GM23338 (cell line): ENCODE results near the gene PGAP1. TPM values are rescaled to one million over a fixed set of nuclear protein-coding genes. Genes with fewer than 3 reads are reported as not detected.

Source experiments
- ATAC-seq: fragments of 200-7000 bp; cut with Tn5 transposase; 3 replicates; pipeline ENCODE4 v1.9.1; 2020
- DNase-seq: peaks from one replicate; pipeline ENCODE4 v3.0.0-alpha.2; 2015; ENCODE audit warnings: low spot score
- H2AFZ ChIP-seq: fragments of 200-600 bp; sonication (generic); 2 replicates; pipeline ENCODE4 v1.8.0; 2016; ENCODE audit warnings: antibody characterized with exemption, mild to moderate bottlenecking, moderate library complexity
- H3F3A ChIP-seq: fragments of 200-600 bp; sonication (generic); replicated peaks from 2 replicates; pipeline ENCODE4 v1.8.0; 2017; ENCODE audit warnings: antibody characterized with exemption, mixed run types, low read depth
- H3K27ac ChIP-seq: fragments of 200-600 bp; sonication (generic); 2 replicates; pipeline ENCODE4 v1.6.1; 2016; ENCODE audit warnings: low read depth
- H3K27me3 ChIP-seq: fragments of 200-600 bp; sonication (generic); 2 replicates; pipeline ENCODE4 v1.8.0; 2016; ENCODE audit warnings: mild to moderate bottlenecking, mixed run types, moderate library complexity; ENCODE audit not compliant: insufficient read depth
- H3K36me3 ChIP-seq: fragments of 200-600 bp; sonication (generic); 2 replicates; pipeline ENCODE4 v1.8.0; 2016; ENCODE audit warnings: mild to moderate bottlenecking; ENCODE audit not compliant: insufficient read depth
- H3K4me1 ChIP-seq: fragments of 200-600 bp; sonication (generic); 2 replicates; pipeline ENCODE4 v1.8.0; 2016; ENCODE audit warnings: mild to moderate bottlenecking, moderate library complexity; ENCODE audit not compliant: insufficient read depth
- H3K4me2 ChIP-seq: fragments of 200-600 bp; sonication (generic); 2 replicates; pipeline ENCODE4 v1.7.1; 2017; ENCODE audit warnings: mixed run types
- H3K4me3 ChIP-seq: fragments of 200-600 bp; sonication (generic); 2 replicates; pipeline ENCODE4 v1.6.1; 2016; ENCODE audit warnings: mixed run types
- H3K79me2 ChIP-seq: fragments of 200-600 bp; sonication (generic); replicated peaks from 2 replicates; pipeline ENCODE4 v1.8.0; 2017; ENCODE audit warnings: mild to moderate bottlenecking; ENCODE audit not compliant: insufficient read depth
- H3K9me2 ChIP-seq: fragments of 200-600 bp; sonication (generic); 2 replicates; pipeline ENCODE4 v1.8.0; 2017; ENCODE audit not compliant: insufficient read depth
- H4K20me1 ChIP-seq: fragments of 200-600 bp; sonication (generic); replicated peaks from 2 replicates; pipeline ENCODE4 v1.8.0; 2017; ENCODE audit warnings: mild to moderate bottlenecking; ENCODE audit not compliant: insufficient read depth
- H3K27ac Mint-ChIP-seq: 2 replicates; pipeline ENCODE4 v1.8.0; 2020; ENCODE audit warnings: inconsistent platforms, mild to moderate bottlenecking, moderate library complexity, mixed read lengths
- H3K27me3 Mint-ChIP-seq: 3 replicates; pipeline ENCODE4 v1.8.0; 2022; ENCODE audit warnings: low read depth, mild to moderate bottlenecking, moderate library complexity, mixed read lengths, inconsistent platforms; ENCODE audit not compliant: insufficient read depth, poor library complexity
- H3K36me3 Mint-ChIP-seq: 3 replicates; pipeline ENCODE4 v1.8.0; 2021; ENCODE audit warnings: low read depth, mild to moderate bottlenecking, inconsistent platforms, moderate library complexity, mixed read lengths
- H3K4me1 Mint-ChIP-seq: 3 replicates; pipeline ENCODE4 v1.8.0; 2020; ENCODE audit warnings: mild to moderate bottlenecking, inconsistent platforms, mixed read lengths
- H3K4me3 Mint-ChIP-seq: 3 replicates; pipeline ENCODE4 v1.8.0; 2021; ENCODE audit warnings: moderate library complexity, mild to moderate bottlenecking, inconsistent platforms, mixed read lengths
- H3K9me3 Mint-ChIP-seq: 3 replicates; pipeline ENCODE4 v1.8.0; 2020; ENCODE audit warnings: moderate library complexity, mild to moderate bottlenecking, inconsistent platforms, mixed read lengths
- CREB1 ChIP-seq: fragments of 250-450 bp; sonication (Bioruptor Pico); IDR thresholded peaks from 2 replicates; pipeline ENCODE4 v1.5.0; 2020; ENCODE audit warnings: low read depth, mild to moderate bottlenecking, moderate library complexity
- CTCF ChIP-seq, 2 experiments: fragments of 200-600 bp in 1 of 2; sonication (generic) in 1 of 2; conservative IDR thresholded peaks; 2 replicates each; pipeline versions ENCODE4 v1.5.1 to v1.6.1; 2016 to 2017; ENCODE audit warnings: antibody characterized with exemption in 2 of 2, low read depth in 2 of 2, mild to moderate bottlenecking in 2 of 2, moderate library complexity in 1 of 2
- ETS1 ChIP-seq: IDR thresholded peaks from 2 replicates; pipeline ENCODE4 v1.6.1; 2016; ENCODE audit warnings: antibody characterized with exemption
- EZH2 ChIP-seq: fragments of 200-600 bp; sonication (generic); IDR thresholded peaks from one replicate; pipeline ENCODE4 v1.8.0; 2017; ENCODE audit warnings: antibody characterized with exemption, mild to moderate bottlenecking, low read depth; ENCODE audit not compliant: unreplicated experiment
- EZH2phosphoT487 ChIP-seq: fragments of 200-600 bp; sonication (generic); IDR thresholded peaks from one replicate; pipeline ENCODE4 v1.8.1; 2018; ENCODE audit warnings: antibody characterized with exemption; ENCODE audit not compliant: unreplicated experiment
- JUNB ChIP-seq: IDR thresholded peaks from one replicate; pipeline ENCODE4 v1.6.1; 2016; ENCODE audit warnings: antibody characterized with exemption; ENCODE audit not compliant: unreplicated experiment
- NANOG ChIP-seq: IDR thresholded peaks from 2 replicates; pipeline ENCODE4 v1.6.1; 2016; ENCODE audit warnings: antibody characterized with exemption, borderline replicate concordance
- POLR2AphosphoS5 ChIP-seq: IDR thresholded peaks from 2 replicates; pipeline ENCODE4 v1.6.1; 2016; ENCODE audit warnings: antibody characterized with exemption, low read depth
- STAT1 ChIP-seq: IDR thresholded peaks from one replicate; pipeline ENCODE4 v1.6.1; 2016; ENCODE audit warnings: antibody characterized with exemption; ENCODE audit not compliant: unreplicated experiment
- ZNF114 ChIP-seq: fragments of 250-450 bp; sonication (Bioruptor Pico); IDR thresholded peaks from 2 replicates; pipeline ENCODE4 v1.5.0; 2020; ENCODE audit warnings: mild to moderate bottlenecking, moderate library complexity
- ZNF331 ChIP-seq: fragments of 250-450 bp; sonication (Bioruptor Pico); IDR thresholded peaks from 2 replicates; pipeline ENCODE4 v1.5.0; 2020; ENCODE audit warnings: low read depth, mild to moderate bottlenecking, moderate library complexity
- polyA plus RNA-seq: library from polyadenylated mRNA; unstranded; fragments of >200 nt; fragmentation: Nextera tagmentation; extraction: Ambion mirVana; gene quantifications from 2 replicates; pipeline ENCODE4 v1.2.1, GENCODE V29; 2016
- total RNA-seq: library from RNA; depleted of rRNA; stranded (reverse); fragments of >200 nt; shearing (Covaris generic); gene quantifications from 2 replicates; pipeline ENCODE4 v1.2.3, GENCODE V29; 2014
- TF ChIP-seq, protein P1 (sequence below): IDR thresholded peaks from one replicate; pipeline ENCODE4 v1.6.1; 2018; ENCODE audit warnings: antibody characterized with exemption; ENCODE audit not compliant: unreplicated experiment
- TF ChIP-seq, protein P2 (sequence below): fragments of 250-450 bp; sonication (Bioruptor Pico); IDR thresholded peaks from 2 replicates; pipeline ENCODE4 v1.5.0; 2020; ENCODE audit warnings: mild to moderate bottlenecking, moderate library complexity

The PGAP1 gene
- total and polyA plus RNA-seq, 2 experiments from 2014 or later: 9.8 to 26.5 TPM

DNA sequence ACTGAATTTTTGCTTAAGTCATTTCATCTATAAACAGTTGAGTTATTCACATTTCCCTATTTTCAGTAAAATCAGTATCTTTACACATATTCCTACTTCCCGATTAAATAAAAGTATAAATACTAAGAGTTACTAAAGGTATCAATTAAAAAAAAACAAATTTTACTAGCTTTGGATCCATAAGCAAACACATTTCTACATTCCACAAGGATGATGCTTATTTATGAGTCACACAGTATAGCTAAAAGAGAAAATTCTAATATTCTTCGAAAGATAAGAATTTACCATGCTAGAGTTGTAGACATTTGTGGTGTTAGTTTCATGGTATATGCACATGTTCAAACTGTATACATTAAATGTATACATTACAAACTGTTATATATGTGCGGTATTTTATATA is 23.7 kb downstream of the PGAP1 start:
- no peak overlapping the region for H3K27ac Mint-ChIP-seq

More for the DNA sequence above, 23.7 kb downstream of the PGAP1 start:
- Histone ChIP-seq H3K79me2 (peaks cover 11% of the 10 kb centered on the region; the same call in 1 of the 2 replicates), H2AFZ (no peak overlapping the region), H3K4me1 (no peaks in the 10 kb centered on the region), H3K4me3 (no peak overlapping the region), H4K20me1 (no peaks in the 10 kb centered on the region), H3K9me2 (no peaks in the 10 kb centered on the region), H3K27me3 (no peaks in the 10 kb centered on the region), H3F3A (no peaks in the 10 kb centered on the region), H3K4me2 (no peak overlapping the region), H3K36me3 (peaks cover 5% of the 10 kb centered on the region; the same call in 1 of the 2 replicates), H3K27ac (no peak overlapping the region)
- peaks cover 2% of the 10 kb centered on the region; the same call in 1 of the 3 replicates for H3K9me3 Mint-ChIP-seq
- H3K27me3 Mint-ChIP-seq: peaks cover 3% of the 10 kb centered on the region
- no peak overlapping the region for H3K4me3 Mint-ChIP-seq
- ATAC-seq (no peak), DNase-seq (no peak)
- TF ChIP-seq ZNF114 (CRISPR knock-in tag): no peak
- TF ChIP-seq EZH2phosphoT487: no peak
- TF ChIP-seq NANOG: no peak
- TF ChIP-seq ETS1: no peak
- no peak for TF ChIP-seq STAT1
- TF ChIP-seq CTCF (conservative IDR thresholded peaks at IDR 0.05; ENCODE audit: low read depth in 2 of 2): no peak
- TF ChIP-seq EZH2: no peak
- no peak for TF ChIP-seq CREB1 (CRISPR knock-in tag)
- TF ChIP-seq JUNB: no peak
- no peak for TF ChIP-seq POLR2AphosphoS5
- TF ChIP-seq, protein P1, sequence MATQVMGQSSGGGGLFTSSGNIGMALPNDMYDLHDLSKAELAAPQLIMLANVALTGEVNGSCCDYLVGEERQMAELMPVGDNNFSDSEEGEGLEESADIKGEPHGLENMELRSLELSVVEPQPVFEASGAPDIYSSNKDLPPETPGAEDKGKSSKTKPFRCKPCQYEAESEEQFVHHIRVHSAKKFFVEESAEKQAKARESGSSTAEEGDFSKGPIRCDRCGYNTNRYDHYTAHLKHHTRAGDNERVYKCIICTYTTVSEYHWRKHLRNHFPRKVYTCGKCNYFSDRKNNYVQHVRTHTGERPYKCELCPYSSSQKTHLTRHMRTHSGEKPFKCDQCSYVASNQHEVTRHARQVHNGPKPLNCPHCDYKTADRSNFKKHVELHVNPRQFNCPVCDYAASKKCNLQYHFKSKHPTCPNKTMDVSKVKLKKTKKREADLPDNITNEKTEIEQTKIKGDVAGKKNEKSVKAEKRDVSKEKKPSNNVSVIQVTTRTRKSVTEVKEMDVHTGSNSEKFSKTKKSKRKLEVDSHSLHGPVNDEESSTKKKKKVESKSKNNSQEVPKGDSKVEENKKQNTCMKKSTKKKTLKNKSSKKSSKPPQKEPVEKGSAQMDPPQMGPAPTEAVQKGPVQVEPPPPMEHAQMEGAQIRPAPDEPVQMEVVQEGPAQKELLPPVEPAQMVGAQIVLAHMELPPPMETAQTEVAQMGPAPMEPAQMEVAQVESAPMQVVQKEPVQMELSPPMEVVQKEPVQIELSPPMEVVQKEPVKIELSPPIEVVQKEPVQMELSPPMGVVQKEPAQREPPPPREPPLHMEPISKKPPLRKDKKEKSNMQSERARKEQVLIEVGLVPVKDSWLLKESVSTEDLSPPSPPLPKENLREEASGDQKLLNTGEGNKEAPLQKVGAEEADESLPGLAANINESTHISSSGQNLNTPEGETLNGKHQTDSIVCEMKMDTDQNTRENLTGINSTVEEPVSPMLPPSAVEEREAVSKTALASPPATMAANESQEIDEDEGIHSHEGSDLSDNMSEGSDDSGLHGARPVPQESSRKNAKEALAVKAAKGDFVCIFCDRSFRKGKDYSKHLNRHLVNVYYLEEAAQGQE: no peak
- no peak for TF ChIP-seq ZNF331 (CRISPR knock-in tag)
- TF ChIP-seq, protein P2, sequence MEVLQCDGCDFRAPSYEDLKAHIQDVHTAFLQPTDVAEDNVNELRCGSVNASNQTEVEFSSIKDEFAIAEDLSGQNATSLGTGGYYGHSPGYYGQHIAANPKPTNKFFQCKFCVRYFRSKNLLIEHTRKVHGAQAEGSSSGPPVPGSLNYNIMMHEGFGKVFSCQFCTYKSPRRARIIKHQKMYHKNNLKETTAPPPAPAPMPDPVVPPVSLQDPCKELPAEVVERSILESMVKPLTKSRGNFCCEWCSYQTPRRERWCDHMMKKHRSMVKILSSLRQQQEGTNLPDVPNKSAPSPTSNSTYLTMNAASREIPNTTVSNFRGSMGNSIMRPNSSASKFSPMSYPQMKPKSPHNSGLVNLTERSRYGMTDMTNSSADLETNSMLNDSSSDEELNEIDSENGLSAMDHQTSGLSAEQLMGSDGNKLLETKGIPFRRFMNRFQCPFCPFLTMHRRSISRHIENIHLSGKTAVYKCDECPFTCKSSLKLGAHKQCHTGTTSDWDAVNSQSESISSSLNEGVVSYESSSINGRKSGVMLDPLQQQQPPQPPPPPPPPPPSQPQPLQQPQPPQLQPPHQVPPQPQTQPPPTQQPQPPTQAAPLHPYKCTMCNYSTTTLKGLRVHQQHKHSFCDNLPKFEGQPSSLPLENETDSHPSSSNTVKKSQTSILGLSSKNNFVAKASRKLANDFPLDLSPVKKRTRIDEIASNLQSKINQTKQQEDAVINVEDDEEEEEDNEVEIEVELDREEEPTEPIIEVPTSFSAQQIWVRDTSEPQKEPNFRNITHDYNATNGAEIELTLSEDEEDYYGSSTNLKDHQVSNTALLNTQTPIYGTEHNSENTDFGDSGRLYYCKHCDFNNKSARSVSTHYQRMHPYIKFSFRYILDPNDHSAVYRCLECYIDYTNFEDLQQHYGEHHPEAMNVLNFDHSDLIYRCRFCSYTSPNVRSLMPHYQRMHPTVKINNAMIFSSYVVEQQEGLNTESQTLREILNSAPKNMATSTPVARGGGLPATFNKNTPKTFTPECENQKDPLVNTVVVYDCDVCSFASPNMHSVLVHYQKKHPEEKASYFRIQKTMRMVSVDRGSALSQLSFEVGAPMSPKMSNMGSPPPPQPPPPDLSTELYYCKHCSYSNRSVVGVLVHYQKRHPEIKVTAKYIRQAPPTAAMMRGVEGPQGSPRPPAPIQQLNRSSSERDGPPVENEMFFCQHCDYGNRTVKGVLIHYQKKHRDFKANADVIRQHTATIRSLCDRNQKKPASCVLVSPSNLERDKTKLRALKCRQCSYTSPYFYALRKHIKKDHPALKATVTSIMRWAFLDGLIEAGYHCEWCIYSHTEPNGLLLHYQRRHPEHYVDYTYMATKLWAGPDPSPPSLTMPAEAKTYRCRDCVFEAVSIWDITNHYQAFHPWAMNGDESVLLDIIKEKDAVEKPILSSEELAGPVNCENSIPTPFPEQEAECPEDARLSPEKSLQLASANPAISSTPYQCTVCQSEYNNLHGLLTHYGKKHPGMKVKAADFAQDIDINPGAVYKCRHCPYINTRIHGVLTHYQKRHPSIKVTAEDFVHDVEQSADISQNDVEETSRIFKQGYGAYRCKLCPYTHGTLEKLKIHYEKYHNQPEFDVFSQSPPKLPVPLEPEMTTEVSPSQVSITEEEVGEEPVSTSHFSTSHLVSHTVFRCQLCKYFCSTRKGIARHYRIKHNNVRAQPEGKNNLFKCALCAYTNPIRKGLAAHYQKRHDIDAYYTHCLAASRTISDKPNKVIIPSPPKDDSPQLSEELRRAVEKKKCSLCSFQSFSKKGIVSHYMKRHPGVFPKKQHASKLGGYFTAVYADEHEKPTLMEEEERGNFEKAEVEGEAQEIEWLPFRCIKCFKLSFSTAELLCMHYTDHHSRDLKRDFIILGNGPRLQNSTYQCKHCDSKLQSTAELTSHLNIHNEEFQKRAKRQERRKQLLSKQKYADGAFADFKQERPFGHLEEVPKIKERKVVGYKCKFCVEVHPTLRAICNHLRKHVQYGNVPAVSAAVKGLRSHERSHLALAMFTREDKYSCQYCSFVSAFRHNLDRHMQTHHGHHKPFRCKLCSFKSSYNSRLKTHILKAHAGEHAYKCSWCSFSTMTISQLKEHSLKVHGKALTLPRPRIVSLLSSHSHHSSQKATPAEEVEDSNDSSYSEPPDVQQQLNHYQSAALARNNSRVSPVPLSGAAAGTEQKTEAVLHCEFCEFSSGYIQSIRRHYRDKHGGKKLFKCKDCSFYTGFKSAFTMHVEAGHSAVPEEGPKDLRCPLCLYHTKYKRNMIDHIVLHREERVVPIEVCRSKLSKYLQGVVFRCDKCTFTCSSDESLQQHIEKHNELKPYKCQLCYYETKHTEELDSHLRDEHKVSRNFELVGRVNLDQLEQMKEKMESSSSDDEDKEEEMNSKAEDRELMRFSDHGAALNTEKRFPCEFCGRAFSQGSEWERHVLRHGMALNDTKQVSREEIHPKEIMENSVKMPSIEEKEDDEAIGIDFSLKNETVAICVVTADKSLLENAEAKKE (CRISPR knock-in tag): no peak
- H3K36me3 Mint-ChIP-seq: peaks cover 40% of the 10 kb centered on the region
- H3K4me1 Mint-ChIP-seq: peaks cover 3% of the 10 kb centered on the region; the same call in 2 of the 3 replicates
